HG02973 (cell line): ENCODE data around the gene DDX24.

Experiments
- ATAC-seq: cut with Tn5 transposase; IDR thresholded peaks from one replicate; pipeline ENCODE4 v1.9.1; 2021; ENCODE audit warnings: moderate library complexity; ENCODE audit not compliant: unreplicated experiment

Gene DDX24

GRCh38 chr14:94049625-94050023 is 31.4 kb downstream of the DDX24 start:
- ATAC-seq = no peak

- no peak for ATAC-seq
Observed at GRCh38 chr14:94048691-94049624, 32.0 kb downstream of the DDX24 start.

DNA sequence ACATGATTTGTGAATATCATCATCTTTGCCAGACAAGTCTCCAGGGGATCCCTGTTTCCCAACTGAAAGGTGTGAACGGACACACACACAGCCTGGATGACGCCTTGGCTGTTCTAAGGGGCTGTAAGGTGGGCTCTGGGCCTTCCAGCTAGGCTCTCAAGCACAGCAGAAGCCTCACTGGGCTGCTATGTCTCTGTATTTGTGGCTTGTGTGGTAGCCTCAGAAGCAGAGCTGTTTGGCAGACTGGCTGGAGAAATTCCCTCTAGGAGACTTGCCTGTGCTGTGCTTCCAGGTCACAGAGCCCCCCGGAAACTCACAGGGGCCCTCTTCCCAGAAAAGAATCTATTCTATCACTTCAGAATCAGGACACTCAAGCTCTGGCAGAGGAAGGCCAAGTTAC is 33.4 kb downstream of the DDX24 start:
- no peak for ATAC-seq

DNA sequence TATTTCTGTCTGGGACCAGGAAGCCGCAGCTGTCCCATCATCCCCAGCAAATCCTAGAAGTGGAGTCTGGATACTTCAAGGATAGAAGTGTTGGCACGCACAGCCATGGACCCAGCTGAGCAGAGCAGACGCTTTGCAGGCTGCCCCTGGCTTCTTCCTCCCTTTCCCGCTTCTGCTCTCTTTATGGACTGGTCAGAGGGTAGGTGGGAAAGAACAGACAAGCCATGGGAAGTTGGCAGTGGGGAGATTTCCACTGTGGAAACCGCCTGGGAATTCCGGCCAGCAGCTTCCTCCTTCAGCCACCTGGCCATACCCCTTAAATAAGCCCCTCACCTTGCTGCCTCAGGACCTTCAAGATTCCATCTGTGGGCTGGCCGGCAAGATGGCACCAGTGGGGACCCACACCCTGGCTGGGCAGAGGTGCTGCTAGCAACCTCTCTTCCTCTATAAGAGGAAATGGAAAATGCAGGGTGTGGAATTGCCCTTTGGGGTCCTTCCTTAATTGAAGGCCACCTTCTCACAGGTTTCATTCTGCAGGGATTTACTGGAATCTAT is 34.2 kb downstream of the DDX24 start:
- no peak for ATAC-seq

GRCh38 chr14:94045563-94046345 is 35.2 kb downstream of the DDX24 start:
- ATAC-seq = no peak

- ATAC-seq = no peak
Observed at GRCh38 chr14:94045101-94045500, 35.9 kb downstream of the DDX24 start.

- no peak for ATAC-seq
Observed at GRCh38 chr14:94044476-94045091, 36.4 kb downstream of the DDX24 start.

DNA sequence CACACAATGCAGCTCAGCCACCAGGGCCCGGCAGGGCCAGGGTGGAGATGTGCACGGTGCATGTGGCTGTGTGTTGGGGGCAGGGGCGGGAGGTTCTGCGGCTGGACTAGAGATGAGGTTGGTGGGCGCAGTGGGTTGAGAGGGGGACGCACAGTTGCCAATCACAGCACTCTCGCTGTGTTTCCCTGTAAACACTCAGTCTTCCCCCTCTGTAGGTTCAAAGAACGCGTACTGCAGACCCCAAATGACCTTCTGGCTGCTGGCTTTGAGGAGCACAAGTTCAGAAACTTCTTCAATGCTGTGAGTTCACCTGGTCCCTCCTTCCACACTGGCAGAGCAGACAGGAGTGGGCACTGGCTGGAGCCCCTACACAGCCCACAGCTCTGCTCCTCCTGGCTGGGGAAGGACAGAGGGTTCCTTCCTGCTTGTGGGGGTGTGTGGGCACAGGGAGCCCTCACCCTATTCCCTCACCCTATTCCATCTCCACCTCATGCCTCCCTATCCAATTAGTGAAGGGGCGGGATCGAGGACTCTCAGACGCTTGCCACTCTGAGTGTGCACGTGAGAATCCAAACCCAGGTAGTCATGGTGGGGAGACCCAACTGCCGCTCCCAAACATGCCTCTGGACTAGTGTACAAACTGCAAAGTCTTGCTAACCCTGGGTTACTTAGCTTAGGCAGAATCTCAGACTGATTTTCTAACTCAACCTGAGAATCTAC is 37.1 kb downstream of the DDX24 start:
- ATAC-seq = no peak

- no peak for ATAC-seq
Observed at GRCh38 chr14:94043111-94043755, 37.8 kb downstream of the DDX24 start.

GRCh38 chr14:94042433-94043091 is 38.4 kb downstream of the DDX24 start:
- no peak for ATAC-seq

- no peak for ATAC-seq
Observed at GRCh38 chr14:94041551-94042346, 39.3 kb downstream of the DDX24 start.

DNA sequence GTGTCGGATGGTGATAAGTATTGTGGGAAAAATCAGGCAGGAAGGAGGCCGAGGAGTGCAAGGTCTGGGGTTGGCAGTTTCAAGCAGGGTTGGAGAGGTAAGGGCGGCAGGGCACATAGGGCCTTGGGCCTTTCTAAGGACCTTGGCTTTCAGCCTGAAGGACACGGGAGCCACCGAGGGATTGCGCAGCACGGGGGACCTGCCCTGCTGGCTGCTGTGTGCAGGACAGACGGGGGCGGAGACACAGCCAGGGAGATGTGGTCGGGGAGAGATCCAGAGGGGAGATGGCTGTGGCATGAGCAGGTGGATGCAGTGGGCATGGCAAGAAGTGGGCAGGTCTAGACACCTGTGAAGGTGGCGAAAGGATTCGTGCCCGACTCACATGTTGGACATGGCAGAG is 40.2 kb downstream of the DDX24 start:
- no peak for ATAC-seq

- ATAC-seq = no peak
Observed at GRCh38 chr14:94040247-94040646, 40.8 kb downstream of the DDX24 start.

DNA sequence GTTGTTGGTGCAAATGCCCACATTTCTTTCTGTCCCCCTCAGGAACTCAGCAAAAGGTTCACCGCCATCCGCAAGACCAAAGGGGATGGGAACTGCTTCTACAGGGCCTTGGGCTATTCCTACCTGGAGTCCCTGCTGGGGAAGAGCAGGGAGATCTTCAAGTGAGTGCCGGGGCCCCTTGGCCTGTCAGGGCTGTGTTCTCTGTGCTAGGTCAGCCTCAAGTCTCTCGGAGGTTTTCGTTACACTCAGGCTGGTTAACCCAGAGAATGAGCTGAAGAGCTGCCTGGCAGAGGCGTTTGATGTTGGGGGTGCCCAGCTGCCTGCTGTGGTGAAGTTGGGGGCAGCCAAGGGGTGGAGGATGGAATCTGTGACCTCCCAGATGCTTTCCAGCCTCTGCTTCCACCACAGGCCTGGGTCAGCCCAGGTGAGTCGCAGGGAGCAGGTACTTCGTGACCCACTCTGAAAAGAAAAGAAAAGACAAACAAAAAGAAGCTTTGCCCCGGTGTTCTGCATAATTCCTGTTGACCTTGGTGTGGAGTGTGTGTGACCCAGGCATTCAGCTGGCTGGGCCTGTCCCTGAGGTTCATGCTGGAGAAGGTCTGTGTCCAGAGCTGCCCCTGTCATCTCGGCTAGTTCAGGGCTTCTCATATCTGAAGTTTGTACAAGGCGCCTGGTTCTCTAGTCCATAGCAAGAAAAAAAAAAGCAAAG is 41.9 kb downstream of the DDX24 start:
- ATAC-seq = no peak

DNA sequence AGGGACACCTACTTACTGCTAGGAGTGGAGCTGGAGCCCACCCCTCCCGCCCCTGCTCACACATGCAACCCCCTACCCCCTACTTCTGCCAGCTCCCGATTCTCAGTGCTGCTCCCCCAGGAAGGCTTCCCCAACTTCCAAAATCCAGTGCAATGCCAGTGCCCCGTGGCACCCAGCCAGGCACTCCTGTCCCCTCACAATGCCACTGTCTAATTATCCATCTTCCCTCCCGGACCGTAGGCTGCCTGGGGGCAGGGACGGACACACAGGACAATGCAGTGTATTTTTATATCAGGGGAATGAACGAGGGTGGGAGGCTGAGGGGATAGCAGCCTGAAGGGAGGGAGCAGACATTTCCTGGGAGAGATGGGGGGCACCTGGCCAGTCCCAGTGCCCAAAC is 42.5 kb downstream of the DDX24 start:
- ATAC-seq = no peak

DNA sequence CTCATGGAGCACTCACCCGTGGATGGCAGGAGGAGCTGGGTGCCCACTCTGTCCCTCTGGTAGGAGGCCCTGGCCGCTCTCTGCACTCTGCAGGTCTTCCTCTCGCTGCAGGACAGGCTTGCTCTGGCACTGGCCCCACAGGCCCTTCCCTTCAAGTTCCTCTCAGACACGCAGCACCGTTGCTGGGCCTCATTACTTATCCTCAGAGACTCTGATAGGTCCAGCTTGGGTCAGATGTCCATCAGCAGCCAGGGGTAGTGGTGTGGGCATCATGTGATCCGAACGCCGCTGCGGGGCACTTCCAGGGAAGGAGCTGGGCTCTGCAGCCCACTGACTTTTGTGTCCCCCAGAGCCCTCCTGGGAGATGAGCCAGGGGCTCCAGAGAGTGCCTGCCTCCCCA is 43.0 kb downstream of the DDX24 start:
- ATAC-seq = no peak

DNA sequence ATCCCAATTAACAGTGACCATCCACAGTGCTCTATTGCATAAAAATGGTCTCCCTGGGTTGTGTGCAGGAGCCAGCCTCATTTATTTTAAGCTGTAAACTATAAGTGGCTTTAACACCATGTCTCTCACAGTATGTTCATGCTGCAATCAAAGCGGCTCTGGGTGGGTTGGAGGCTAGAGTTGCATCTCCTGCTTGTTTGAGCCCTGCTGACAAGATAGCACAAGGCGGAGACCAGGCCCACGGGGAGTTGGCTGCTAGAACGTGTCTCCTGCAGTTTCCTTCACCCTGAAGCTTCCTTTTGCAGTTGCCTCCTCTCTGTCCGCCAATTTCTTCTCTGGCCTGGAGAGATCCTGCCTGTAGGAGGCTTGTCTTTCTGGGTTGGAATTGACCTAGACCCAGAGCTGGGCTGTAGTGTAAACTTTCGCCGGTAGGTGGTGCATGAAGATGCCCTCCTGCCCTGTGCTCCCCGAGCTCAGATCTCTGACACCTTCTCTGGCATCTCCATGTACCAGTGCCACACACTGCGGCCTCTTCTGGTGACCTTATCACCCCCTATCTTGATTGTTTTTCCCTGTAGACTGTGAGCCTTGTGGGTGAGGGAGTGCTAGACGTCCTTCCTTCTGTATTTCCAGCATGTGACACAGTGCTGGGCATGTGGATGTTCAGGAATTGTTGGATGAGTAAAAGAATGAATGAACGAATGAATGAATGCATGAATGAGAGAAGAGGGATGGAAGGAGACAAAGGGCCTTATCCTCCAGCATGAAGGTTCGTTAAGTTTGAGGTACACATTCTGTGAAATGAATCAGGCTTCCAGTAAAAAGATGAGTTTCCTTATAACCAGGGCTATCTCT is 44.5 kb downstream of the DDX24 start:
- ATAC-seq = peak; percentile 94
